Measurements from ENCODE around the gene PASK. TPM values are rescaled to one million over a fixed set of nuclear protein-coding genes. Genes with fewer than 3 reads are reported as not detected.

The PASK gene
- total RNA-seq, 1 experiment from 2014 or later = 8.5 TPM

- DNase-seq (ENCODE audit: low read depth) = no peak
Observed at GRCh38 chr2:241148239-241148638, 1.0 kb downstream of the PASK start.

- no peak for DNase-seq (ENCODE audit: low read depth)
Observed at GRCh38 chr2:241147336-241147735, 1.9 kb downstream of the PASK start.

DNA sequence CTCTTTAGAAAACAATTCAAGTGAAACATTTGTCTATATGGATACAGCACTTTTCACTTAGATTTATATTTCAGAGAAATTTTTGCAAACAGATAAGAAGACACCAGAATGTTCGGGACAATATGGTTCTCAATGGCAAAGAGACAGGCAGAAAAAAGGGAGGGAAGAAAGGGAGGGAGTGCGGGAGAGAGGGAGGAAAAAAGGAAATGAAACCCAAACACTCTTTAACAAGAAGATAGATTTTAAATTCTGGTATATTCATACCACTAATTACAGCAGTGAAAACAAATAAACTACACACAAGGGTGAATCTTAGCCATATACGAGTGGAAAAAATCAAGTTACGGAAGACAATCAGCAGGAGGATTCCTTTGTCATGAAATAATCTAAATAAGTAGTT, 3.0 kb downstream of the PASK start:
- DNase-seq (ENCODE audit: low read depth) = no peak

- no peak for DNase-seq (ENCODE audit: low read depth)
Observed at GRCh38 chr2:241142593-241142992, 6.7 kb downstream of the PASK start.

DNA sequence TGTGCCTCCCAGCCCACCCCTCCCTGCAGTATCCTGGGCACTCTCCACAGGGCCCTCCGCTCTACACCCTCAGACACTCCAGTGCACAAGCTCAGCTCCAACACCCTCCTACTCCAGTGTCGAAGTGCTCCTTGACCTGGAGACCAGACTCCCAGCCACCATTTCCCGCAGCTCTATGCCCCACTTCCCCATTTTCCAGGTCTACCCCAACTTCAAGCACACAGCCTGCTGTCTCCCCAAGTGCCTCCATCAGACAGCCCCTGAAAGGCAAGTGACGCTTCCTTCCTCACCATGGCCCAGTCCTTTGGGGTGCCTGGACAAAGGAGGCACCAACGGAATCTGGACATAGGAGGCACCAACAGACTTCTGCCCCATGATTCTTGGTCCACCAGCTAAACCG, 7.2 kb downstream of the PASK start:
- DNase-seq (ENCODE audit: low read depth) = no peak

DNA sequence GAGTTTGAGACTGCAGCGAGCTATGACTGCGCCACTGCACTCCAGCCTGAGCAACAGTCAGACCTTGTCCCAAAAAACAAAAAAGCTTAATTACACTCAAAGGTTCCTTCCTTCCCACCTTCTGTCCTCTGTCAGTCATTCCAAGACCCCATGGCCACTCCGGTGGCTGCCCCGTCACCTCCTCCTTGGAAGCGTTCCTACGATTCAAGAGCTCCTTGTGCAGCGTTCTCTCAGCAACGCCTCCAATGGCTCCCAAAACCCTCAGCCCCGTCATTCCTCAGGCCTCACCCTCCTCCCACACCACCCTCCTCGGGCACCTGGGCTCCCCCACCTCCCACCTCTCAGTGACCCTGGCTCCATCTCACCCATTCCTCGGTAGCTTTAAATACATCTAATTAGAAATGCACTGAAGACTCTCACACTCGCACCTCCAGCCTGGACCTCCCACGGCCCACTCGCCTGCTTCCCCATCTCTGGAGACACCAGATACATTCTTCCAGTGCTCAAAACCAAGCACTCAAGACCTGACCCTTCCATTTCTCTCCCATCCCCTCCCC, 8.0 kb downstream of the PASK start:
- DNase-seq (ENCODE audit: low read depth) = no peak

DNA sequence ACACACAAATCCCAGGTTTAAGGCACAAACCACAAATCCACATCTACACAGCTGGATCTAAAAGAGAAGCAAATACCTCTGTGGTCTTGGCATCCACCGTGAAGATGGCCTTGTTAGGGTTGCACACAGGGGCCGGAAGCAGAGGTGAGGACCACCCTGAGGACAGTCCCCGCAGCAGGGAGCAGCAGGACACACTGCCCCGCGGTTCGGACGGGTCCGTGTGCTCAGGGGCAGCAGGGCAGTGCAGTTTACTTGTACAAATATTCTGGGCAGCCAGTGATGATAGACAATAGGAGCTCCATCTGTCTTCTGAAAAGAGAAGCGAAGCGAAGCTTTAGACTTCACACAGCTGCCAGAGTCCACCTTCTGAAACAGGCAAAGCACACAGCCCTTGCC, 8.8 kb downstream of the PASK start:
- no peak for DNase-seq (ENCODE audit: low read depth)

- DNase-seq (ENCODE audit: low read depth) = no peak
Observed at GRCh38 chr2:241139531-241140444, 9.5 kb downstream of the PASK start.

- DNase-seq (ENCODE audit: low read depth) = no peak
Observed at GRCh38 chr2:241138471-241138870, 10.8 kb downstream of the PASK start.

DNA sequence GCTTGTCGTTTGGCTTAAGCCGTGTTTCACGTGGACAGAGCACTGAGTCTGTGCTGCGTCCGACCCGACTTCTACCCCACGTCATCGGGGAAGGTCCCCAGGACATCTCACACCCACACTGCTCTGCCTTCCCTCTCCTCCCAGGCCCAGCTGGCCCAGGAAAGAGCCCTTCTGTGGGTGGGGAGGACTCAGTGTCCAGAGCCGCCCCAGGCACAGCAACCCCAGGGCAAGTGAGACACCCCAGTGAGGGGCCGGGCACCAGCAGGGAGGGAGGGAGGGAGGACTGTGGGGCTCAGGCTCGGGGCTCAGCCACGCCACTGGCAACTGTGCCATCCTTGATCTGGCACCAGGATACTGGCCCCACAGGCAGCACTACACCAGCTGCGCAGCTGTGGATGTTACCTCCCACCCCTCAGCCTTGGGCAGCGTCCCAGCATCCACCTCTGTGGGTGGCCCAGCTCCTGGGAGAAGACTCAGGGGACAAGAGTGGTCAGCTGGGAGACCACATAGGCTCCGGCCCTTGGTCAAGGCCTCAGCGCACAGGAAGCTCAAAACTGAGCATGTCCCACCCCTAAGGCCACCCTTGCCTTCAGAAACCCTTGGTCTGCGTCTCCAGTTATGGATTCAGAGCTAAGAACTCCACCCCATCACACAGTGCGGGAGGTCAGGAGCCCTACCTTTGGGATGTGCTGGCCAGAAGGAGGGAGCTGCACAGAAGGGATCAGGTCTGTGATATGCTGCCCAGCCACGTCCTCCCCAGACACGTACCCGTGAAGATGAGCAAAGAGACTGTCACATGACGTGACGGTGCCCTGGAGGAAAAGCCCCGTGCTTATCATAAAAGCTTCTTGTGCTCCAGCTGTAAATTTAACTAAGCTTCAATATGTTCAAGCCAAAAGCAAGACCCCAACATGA, 11.7 kb downstream of the PASK start:
- DNase-seq (ENCODE audit: low read depth) = no peak

DNA sequence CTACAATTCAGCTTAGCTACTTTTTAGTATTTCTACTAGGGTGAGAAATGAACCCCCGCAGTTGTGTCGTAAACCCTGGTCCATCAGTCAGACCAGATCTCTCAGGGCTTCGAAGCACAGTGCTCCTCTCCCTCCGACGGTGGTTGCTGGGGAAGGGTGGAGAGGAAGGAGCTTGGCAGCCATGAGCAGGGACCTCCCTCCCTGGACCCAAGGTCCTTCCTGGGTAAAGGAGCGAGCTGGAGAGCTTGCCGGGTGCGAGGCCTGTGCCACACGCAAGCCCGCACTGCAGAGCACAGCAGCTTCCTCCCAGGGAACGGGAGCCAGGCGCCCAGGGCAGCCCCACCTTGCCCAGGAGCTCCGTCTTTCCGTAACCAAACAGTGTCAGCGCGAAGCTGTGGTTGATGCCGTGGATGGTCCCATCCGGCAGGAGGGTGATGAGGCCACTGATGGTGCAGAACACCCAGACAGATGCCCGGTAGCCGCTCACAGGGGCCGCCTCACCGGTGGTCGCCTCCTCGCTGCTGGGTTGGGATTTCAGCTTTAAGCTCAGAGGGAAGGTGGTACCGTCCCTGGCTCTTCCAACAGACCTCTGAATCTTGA, 12.5 kb downstream of the PASK start:
- no peak for DNase-seq (ENCODE audit: low read depth)

- no peak for DNase-seq (ENCODE audit: low read depth)
Observed at GRCh38 chr2:241136191-241136590, 13.1 kb downstream of the PASK start.

DNA sequence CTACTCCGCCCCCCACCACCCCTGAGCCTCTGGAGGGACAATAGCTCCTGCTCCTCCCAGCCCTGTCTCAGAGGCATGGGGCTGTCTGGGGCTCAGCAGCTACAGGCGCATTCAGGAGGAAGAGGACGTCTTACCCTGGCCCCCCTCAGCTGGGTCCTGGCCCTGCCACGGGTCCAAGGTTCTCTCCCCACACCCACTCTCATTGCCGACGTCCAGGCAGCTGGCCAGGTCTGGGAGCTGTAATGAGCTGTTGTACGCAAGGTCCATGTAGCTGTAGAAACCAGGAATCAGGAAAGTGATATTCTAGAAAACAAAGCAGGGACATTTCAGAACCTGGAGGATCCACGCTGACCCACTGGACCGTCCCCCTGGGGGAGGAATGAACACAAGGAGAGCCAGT, 13.5 kb downstream of the PASK start:
- DNase-seq (ENCODE audit: low read depth) = no peak

GRCh38 chr2:241134711-241135110, 14.6 kb downstream of the PASK start:
- DNase-seq (ENCODE audit: low read depth) = no peak

DNA sequence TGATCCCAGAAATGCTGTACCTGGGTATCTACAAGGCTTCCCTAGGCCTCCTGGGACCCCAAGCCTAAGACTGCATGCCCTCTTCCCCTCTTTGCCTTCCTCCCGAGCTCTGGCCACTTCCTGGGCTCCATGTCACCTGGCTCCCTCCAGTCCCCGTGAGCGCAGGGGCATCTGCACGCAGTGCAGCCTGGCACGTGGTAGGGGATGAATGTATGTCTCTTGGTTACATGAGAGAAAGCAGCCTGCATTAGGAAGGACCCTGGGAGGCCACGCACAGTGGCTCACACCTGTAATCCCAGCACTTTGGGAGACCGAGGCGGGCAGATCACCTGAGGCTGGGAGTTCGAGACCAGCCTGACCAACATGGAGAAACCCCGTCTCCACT, 15.8 kb downstream of the PASK start:
- DNase-seq (ENCODE audit: low read depth) = no peak

DNA sequence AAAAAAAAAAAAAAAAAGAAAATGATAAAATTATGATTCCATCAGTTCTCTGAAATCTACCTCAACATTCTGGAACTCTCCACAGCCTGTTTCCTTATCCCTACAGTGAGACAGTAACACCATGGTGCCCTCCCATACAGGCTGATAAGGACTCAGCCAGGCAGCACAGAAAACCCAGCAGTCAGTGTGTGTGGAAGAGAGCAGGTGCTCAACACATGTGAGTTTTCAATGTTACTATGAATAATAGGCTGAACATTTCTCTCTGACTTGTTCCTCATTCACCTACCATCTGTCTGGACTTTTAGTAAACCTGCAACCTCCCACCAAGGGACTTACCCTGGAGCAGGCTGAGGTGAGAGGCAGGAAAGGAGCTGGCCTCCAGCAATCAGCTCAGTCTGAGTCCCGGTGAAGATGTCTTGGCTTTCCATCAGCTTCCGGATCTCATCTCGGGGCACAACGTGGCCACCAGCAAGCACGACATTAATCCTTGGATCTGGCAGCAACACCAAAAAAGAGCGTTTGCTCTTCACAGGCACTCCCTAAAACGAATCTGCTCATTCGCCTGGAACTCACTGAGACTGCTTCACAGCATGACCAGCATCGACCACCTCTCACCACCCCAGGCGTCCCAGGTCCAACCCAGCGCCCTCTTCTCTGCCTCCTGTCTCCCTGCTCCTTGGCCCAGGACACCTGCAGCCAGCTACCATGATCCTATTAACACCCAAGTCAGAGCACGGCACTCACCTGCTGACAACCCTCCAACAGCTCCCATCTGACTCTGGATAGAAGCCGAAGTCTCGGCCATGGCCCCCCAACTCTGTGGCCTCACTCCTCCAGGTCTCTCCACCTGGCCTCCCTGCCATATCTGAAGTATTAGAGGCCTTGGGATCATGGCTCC, 16.5 kb downstream of the PASK start:
- DNase-seq (ENCODE audit: low read depth) = no peak

DNA sequence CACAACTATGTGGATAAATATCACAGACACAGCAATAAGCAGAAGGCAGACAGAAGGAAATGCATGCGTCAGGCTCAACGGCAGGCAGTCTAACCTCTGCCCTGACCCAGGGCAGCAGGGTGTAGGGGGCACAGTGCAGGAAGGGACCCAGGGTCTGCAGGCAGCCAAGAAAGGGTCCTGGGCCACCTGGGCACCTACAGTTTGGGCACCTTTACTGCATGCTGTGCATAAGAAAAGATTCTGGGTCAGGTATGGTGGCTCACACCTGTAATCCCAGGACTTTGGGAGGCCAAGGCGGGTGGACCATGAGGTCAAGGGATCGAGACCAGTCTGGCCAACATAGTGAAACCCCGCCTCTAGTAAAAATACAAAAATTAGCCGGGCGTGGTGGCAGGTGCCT, 17.7 kb downstream of the PASK start:
- DNase-seq (ENCODE audit: low read depth) = no peak

GRCh38 chr2:241130316-241130715, 19.0 kb downstream of the PASK start:
- DNase-seq (ENCODE audit: low read depth) = no peak

- DNase-seq (ENCODE audit: low read depth) = no peak
Observed at GRCh38 chr2:241129086-241129871, 20.0 kb downstream of the PASK start.

- no peak for DNase-seq (ENCODE audit: low read depth)
Observed at GRCh38 chr2:241128266-241128665, 21.0 kb downstream of the PASK start.
